ENCODE measurements around the gene ARV1.
"Not testable (repeated sequence)": the region's sequence is repeated elsewhere in the genome, so short reads cannot be mapped to it uniquely, and the experiment has no call there.

ARV1 gene

DNA sequence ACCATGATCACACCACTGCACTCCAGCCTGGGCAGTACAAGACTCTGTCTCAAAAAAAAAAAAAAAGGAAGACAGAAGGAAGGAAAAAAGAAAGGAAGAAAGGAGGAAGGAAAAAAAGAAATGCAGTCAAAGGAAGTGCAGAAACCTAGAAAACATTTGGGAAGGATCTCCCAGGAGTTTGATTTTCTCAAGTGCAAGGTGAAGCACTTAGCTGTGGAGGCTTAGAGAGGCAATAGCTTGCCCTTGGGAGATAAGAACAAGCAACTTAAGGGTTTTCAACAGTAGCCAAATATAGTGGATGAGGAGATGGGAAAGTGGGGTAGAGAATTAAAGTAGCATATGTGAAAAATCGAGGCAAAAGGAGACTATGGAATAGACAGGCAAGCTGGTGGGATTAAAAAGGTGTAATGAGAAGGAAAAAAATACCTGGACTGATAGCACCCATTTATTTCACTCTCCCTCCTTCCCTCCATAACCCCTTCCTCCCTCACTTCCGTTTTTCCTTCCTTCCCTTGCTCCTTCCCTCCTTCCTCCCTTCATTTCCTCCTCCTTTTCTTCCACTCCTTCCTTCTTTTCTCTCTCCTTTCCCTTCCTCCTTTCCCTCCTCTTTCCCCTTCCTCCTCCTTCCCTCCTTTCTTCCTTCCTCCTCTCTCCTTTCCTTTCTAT is 68.0 kb downstream of the ARV1 start:
- no peak for DNase-seq

DNA sequence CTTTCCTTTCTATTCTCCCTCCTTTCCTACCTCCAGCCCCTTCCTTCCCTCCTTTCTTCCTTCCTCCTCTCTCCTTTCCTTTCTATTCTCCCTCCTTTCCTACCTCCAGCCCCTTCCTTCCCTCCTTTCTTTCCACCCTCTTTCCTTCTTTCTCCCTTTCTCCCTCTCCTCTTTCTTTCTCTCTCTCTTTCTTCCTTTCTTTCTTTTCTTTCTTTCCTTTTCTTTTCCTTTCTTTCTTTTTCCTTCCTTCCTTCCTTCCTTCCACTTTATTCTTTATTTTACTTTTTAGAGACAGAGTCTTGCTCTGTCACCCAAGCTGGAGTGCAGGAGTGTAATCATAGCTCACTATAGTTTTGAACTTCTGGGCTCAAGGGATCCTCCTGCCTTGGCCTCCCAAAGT is 68.6 kb downstream of the ARV1 start:
- not testable (repeated sequence) for DNase-seq

DNA sequence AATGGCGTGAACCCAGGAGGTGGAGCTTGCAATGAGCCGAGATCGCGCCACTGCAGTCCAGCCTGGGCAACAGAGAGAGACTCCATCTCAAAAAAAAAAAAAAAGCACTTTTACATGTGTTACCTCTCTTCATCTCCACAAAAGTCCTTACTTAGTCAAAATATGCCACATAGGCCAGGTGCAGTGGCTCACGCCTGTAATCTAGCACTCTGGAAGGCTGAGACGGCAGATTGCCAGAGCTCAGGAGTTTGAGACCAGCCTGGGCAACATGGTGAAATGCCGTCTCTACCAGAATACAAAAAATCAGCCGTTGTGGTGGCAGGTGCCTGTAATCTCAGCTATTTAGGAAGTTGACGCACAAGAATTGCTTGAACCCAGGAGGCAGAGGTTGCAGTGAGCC is 69.5 kb downstream of the ARV1 start:
- DNase-seq, result not testable (repeated sequence)

DNA sequence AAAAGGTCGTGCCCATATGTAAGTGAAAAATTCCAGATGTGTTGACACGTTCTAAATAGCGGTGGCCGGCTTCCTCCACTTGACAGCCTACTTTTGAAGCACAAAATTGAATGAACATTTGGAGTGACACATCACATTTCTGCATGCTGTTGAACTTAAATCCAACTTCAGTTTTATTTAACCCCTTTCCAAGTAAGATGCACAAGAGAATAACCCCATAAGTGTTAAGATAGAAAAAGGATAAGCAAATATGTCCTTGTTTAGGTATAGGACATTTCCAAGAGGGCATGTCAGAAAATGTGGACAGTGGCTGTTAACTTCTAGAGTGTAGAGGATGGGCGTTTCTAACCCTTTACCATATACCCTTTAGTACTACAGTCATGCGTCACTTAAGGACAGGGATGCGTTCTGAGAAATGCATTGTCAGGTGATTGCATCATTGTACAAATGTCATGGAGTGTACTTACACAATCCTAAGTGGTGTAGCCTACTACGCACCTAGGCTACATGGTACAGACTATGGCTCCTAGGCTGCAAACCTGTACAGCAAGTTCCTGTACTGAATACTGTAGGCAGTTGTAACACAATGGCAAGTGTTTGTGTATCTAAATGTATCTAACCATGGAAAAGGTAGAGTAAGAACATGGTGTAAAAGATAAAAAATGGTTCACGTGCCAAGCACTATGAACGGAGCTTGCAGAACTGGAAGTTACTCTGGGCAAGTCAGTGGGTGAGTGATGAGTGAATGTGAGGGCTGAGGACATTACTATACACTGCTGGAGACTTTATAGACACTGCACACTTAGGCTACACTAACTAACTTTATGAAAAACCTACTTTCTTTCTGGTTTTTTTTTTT is 70.5 kb downstream of the ARV1 start:
- no peak for DNase-seq
